Measurements from ENCODE around the gene YAP1. TPM values are rescaled to one million over a fixed set of nuclear protein-coding genes. Genes with fewer than 3 reads are reported as not detected.
A peak's percentile ranks its signal among the peaks of the same experiment; 100 is the strongest.

Gene YAP1
- total RNA-seq, 4 donors from 2014 or later = 130 to 203 (median 200) TPM

- Histone ChIP-seq H3K4me1 (peaks cover 0 to 60% (median 25%) of the 10 kb centered on the region in 4 donors), H3K36me3 (no peaks in the 10 kb centered on the region), H3K27me3 (no peaks in the 10 kb centered on the region), H3K27ac (peak overlapping the region in 3 of 4 donors; percentile 12 to 79 (median 76)), H3K9me3 (no peaks in the 10 kb centered on the region), H3K4me3 (no peak overlapping the region)
- WGBS, 2 donors = 67 to 74% methylated on average over 5 of the region's 5 CpGs
- no peak for DNase-seq (ENCODE audit: low spot score in 2 of 2)
- TF ChIP-seq POLR2A (IDR thresholded peaks at IDR 0.05) = no peak
Observed at GRCh38 chr11:102188488-102188887, 78.2 kb downstream of the YAP1 start.

- WGBS, 2 donors = 82 to 90% methylated on average over 3 of the region's 3 CpGs
- H3K4me1 ChIP-seq = peaks cover 0 to 61% (median 21%) of the 10 kb centered on the region in 4 donors
- no peak overlapping the region for H3K4me3 ChIP-seq
- peaks cover 0 to 6% (median 0%) of the 10 kb centered on the region in 4 donors for H3K9me3 ChIP-seq
- TF ChIP-seq EP300 (IDR thresholded peaks at IDR 0.05) (no peak), CTCF (IDR thresholded peaks at IDR 0.05) (no peak), POLR2A (IDR thresholded peaks at IDR 0.05) (no peak)
- H3K27me3 ChIP-seq = no peaks in the 10 kb centered on the region
- DNase-seq (ENCODE audit: low spot score in 2 of 2) = no peak
- H3K27ac ChIP-seq = no peak overlapping the region
- peaks cover 0 to 4% (median 0%) of the 10 kb centered on the region in 3 donors for H3K36me3 ChIP-seq
Observed at GRCh38 chr11:102191832-102192231, 81.6 kb downstream of the YAP1 start.

GRCh38 chr11:102192349-102193066 is 82.3 kb downstream of the YAP1 start:
- H3K4me1 ChIP-seq = peaks cover 0 to 61% (median 15%) of the 10 kb centered on the region in 4 donors
- TF ChIP-seq CTCF (IDR thresholded peaks at IDR 0.05) (no peak), EP300 (IDR thresholded peaks at IDR 0.05) (no peak), POLR2A (IDR thresholded peaks at IDR 0.05) (no peak)
- DNase-seq (ENCODE audit: low spot score in 2 of 2) = no peak
- H3K27me3 ChIP-seq = no peaks in the 10 kb centered on the region
- no peak overlapping the region for H3K27ac ChIP-seq
- H3K36me3 ChIP-seq = peaks cover 0 to 4% (median 0%) of the 10 kb centered on the region in 3 donors
- no peak overlapping the region for H3K4me3 ChIP-seq
- H3K9me3 ChIP-seq = peaks cover 0 to 6% (median 0%) of the 10 kb centered on the region in 4 donors

- H3K4me3 ChIP-seq = no peak overlapping the region
- DNase-seq (ENCODE audit: low spot score in 2 of 2) = no peak
- peaks cover 0 to 60% (median 7%) of the 10 kb centered on the region in 4 donors for H3K4me1 ChIP-seq
- H3K36me3 ChIP-seq = peaks cover 0 to 4% (median 0%) of the 10 kb centered on the region in 3 donors
- H3K27me3 ChIP-seq = no peaks in the 10 kb centered on the region
- TF ChIP-seq POLR2A (IDR thresholded peaks at IDR 0.05) (no peak), CTCF (IDR thresholded peaks at IDR 0.05) (no peak)
- peak overlapping the region in 2 of 4 donors; percentile 6 to 25 for H3K27ac ChIP-seq
- peaks cover 0 to 6% (median 0%) of the 10 kb centered on the region in 4 donors for H3K9me3 ChIP-seq
Observed at GRCh38 chr11:102194257-102194656, 84.0 kb downstream of the YAP1 start.

- no peaks in the 10 kb centered on the region for H3K27me3 ChIP-seq
Observed at GRCh38 chr11:102194990-102195389, 84.7 kb downstream of the YAP1 start.

More at GRCh38 chr11:102194990-102195389, 84.7 kb downstream of the YAP1 start:
- Histone ChIP-seq H3K9me3 (peaks cover 0 to 6% (median 0%) of the 10 kb centered on the region in 4 donors), H3K4me1 (peaks cover 0 to 55% (median 6%) of the 10 kb centered on the region in 4 donors), H3K4me3 (no peak overlapping the region), H3K36me3 (peaks cover 0 to 4% (median 0%) of the 10 kb centered on the region in 3 donors), H3K27ac (peak overlapping the region in 2 of 4 donors; percentile 6 to 72)
- TF ChIP-seq CTCF (IDR thresholded peaks at IDR 0.05) (no peak), EP300 (IDR thresholded peaks at IDR 0.05) (peak in 1 of 2 donors; percentile 56)
- 62 to 78% methylated on average over 1 of the region's 1 CpG for WGBS, 2 donors
- no peak for DNase-seq (ENCODE audit: low spot score in 2 of 2)
